ENCODE results near the gene DNTTIP2.
"Not testable (repeated sequence)": the region's sequence is repeated elsewhere in the genome, so short reads cannot be mapped to it uniquely, and the experiment has no call there.

DNTTIP2 gene

GRCh38 chr1:93878889-93879586 lies at the start of gene DNTTIP2:
DNTTIP2 (minus strand) TSS chr1:93879206; CDS start chr1:93879148, 58 bp downstream.
- in situ Hi-C loops (cut with MboI; ENCODE audit: low sequenced_read_pairs) = no loop called here

GRCh38 chr1:93925206-93925605 lies 46.2 kb upstream of the DNTTIP2 start:
- in situ Hi-C loops (cut with MboI; ENCODE audit: low sequenced_read_pairs) = no loop called here

GRCh38 chr1:93919780-93920179 lies 40.8 kb upstream of the DNTTIP2 start:
- in situ Hi-C loops (cut with MboI; ENCODE audit: low sequenced_read_pairs) = no loop called here

- in situ Hi-C loops (cut with MboI; ENCODE audit: low sequenced_read_pairs) = no loop called here
Measured at GRCh38 chr1:93917302-93917701, 38.3 kb upstream of the DNTTIP2 start.

- in situ Hi-C loops (cut with MboI; ENCODE audit: low sequenced_read_pairs) = not testable (repeated sequence)
Measured at GRCh38 chr1:93910880-93911279, 31.9 kb upstream of the DNTTIP2 start.

- in situ Hi-C loops (cut with MboI; ENCODE audit: low sequenced_read_pairs) = no loop called here
Measured at GRCh38 chr1:93910305-93910704, 31.3 kb upstream of the DNTTIP2 start.

GRCh38 chr1:93909146-93910050 lies 30.4 kb upstream of the DNTTIP2 start, which contains the start of gene GCLM:
GCLM (minus strand) TSS chr1:93909430; CDS start chr1:93909163, 267 bp downstream.
- in situ Hi-C loops (cut with MboI; ENCODE audit: low sequenced_read_pairs) = no loop called here

- in situ Hi-C loops (cut with MboI; ENCODE audit: low sequenced_read_pairs) = no loop called here
Measured at GRCh38 chr1:93908394-93909145, 29.6 kb upstream of the DNTTIP2 start.

GRCh38 chr1:93907718-93908117 lies 28.7 kb upstream of the DNTTIP2 start:
- in situ Hi-C loops (cut with MboI; ENCODE audit: low sequenced_read_pairs) = no loop called here

GRCh38 chr1:93906480-93906879 lies 27.5 kb upstream of the DNTTIP2 start:
- in situ Hi-C loops (cut with MboI; ENCODE audit: low sequenced_read_pairs) = no loop called here

GRCh38 chr1:93905734-93906133 lies 26.7 kb upstream of the DNTTIP2 start:
- in situ Hi-C loops (cut with MboI; ENCODE audit: low sequenced_read_pairs) = no loop called here

GRCh38 chr1:93905051-93905450 lies 26.0 kb upstream of the DNTTIP2 start:
- in situ Hi-C loops (cut with MboI; ENCODE audit: low sequenced_read_pairs) = no loop called here

- in situ Hi-C loops (cut with MboI; ENCODE audit: low sequenced_read_pairs) = no loop called here
Measured at GRCh38 chr1:93904228-93904627, 25.2 kb upstream of the DNTTIP2 start.

- in situ Hi-C loops (cut with MboI; ENCODE audit: low sequenced_read_pairs) = no loop called here
Measured at GRCh38 chr1:93900723-93901504, 21.9 kb upstream of the DNTTIP2 start.

GRCh38 chr1:93899543-93900207 lies 20.7 kb upstream of the DNTTIP2 start:
- in situ Hi-C loops (cut with MboI; ENCODE audit: low sequenced_read_pairs) = no loop called here

- in situ Hi-C loops (cut with MboI; ENCODE audit: low sequenced_read_pairs) = no loop called here
Measured at GRCh38 chr1:93888900-93889299, 9.9 kb upstream of the DNTTIP2 start.

GRCh38 chr1:93882269-93882668 lies 3.3 kb upstream of the DNTTIP2 start:
- in situ Hi-C loops (cut with MboI; ENCODE audit: low sequenced_read_pairs) = no loop called here

- in situ Hi-C loops (cut with MboI; ENCODE audit: low sequenced_read_pairs) = no loop called here
Measured at GRCh38 chr1:93880731-93881130, 1.7 kb upstream of the DNTTIP2 start.

GRCh38 chr1:93878501-93878888 lies 511 bp downstream of the DNTTIP2 start:
- in situ Hi-C loops (cut with MboI; ENCODE audit: low sequenced_read_pairs) = no loop called here

GRCh38 chr1:93877529-93877928 lies 1.5 kb downstream of the DNTTIP2 start:
- in situ Hi-C loops (cut with MboI; ENCODE audit: low sequenced_read_pairs) = no loop called here
